ENCODE data around the gene RAD9B. TPM values are rescaled to one million over a fixed set of nuclear protein-coding genes. Genes with fewer than 3 reads are reported as not detected.

RAD9B gene
- total and polyA plus RNA-seq, 9 of the 15 experiments (the other 6 are each of a cell fraction or from before 2014, with no cell fraction given), result 0.05 to 0.83 (median 0.32) TPM

GRCh38 chr12:110498984-110499706, 3.0 kb upstream of the RAD9B start (continued):
- TF ChIP-seq, protein P1, sequence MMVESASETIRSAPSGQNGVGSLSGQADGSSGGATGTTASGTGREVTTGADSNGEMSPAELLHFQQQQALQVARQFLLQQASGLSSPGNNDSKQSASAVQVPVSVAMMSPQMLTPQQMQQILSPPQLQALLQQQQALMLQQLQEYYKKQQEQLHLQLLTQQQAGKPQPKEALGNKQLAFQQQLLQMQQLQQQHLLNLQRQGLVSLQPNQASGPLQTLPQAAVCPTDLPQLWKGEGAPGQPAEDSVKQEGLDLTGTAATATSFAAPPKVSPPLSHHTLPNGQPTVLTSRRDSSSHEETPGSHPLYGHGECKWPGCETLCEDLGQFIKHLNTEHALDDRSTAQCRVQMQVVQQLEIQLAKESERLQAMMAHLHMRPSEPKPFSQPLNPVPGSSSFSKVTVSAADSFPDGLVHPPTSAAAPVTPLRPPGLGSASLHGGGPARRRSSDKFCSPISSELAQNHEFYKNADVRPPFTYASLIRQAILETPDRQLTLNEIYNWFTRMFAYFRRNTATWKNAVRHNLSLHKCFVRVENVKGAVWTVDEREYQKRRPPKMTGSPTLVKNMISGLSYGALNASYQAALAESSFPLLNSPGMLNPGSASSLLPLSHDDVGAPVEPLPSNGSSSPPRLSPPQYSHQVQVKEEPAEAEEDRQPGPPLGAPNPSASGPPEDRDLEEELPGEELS (CRISPR knock-in tag; IDR thresholded peaks at IDR 0.05; ENCODE audit: borderline replicate concordance), result no peak
- TF ChIP-seq, protein P2, sequence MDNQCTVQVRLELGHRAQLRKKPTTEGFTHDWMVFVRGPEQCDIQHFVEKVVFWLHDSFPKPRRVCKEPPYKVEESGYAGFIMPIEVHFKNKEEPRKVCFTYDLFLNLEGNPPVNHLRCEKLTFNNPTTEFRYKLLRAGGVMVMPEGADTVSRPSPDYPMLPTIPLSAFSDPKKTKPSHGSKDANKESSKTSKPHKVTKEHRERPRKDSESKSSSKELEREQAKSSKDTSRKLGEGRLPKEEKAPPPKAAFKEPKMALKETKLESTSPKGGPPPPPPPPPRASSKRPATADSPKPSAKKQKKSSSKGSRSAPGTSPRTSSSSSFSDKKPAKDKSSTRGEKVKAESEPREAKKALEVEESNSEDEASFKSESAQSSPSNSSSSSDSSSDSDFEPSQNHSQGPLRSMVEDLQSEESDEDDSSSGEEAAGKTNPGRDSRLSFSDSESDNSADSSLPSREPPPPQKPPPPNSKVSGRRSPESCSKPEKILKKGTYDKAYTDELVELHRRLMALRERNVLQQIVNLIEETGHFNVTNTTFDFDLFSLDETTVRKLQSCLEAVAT (IDR thresholded peaks at IDR 0.05), result 0 out of 4 replicates have a peak, but pooled peaks of 1 of the 2 experiments have one; percentile 17
- TF ChIP-seq U2AF1 (optimal IDR thresholded peaks at IDR 0.05; ENCODE audit: low read depth, low read length) (no peak), ETV1 (tag; conservative IDR thresholded peaks at IDR 0.05; ENCODE audit: low read depth) (0 out of 2 replicates have a peak, but pooled peaks have one; percentile 11), PHB (CRISPR knock-in tag; IDR thresholded peaks at IDR 0.05) (no peak), NUFIP1 (IDR thresholded peaks at IDR 0.05; ENCODE audit: partially characterized antibody) (no peak), SAFB2 (IDR thresholded peaks at IDR 0.05; ENCODE audit: borderline replicate concordance, low read depth, low read length, severe bottlenecking) (no peak), CEBPG (CRISPR knock-in tag; IDR thresholded peaks at IDR 0.05) (no peak), CEBPG (tag; conservative IDR thresholded peaks at IDR 0.05 in 1 of 2, IDR thresholded peaks at IDR 0.05 in 1 of 2) (peak in 1 of 2 experiments; percentile 29; a peak in 1 of 4 replicates)

Data from K562 (cell line).